AML-193 (cell line): Measurements from ENCODE around the gene PPHLN1.

Experiments used
- DNase-seq, 2 experiments: peaks; one replicate each; lab custom pipeline; 2025; lab: John Stamatoyannopoulos, UW

The PPHLN1 gene

DNA sequence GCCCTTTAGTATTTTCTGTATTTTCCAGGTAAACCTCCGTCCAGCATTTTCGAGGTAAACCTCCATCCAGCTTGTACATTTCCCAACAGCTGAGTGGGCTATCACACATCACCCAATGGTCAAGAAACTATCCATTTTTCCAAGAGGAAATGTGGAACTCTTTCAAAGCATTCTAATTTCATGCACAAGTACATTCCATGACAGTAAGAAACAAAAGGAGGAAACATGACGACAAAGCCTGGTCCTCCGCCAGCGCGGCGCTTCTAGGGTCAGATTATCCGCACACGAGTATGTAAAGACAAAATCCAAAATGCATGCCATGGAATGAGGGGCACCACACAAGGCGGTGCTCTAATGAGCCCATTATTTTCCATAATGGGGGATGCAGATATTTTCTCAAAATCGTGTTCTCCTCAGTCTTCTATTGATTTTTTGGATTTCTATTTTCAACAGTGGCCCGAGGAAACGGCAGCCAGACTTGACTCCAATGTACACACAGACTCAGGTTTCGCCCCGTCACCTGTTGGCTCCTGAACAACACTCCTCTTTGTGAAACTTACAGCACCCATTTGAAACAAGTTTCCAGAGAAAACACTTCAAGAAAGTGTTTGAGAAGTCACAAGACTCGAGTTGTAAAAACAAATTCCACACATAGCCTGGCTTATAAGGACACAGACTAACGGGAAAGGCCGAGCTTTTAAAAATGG is 156.2 kb downstream of the PPHLN1 start:
- no peak for DNase-seq

GRCh38 chr12:42482748-42483520 is 157.0 kb downstream of the PPHLN1 start:
- DNase-seq, result no peak

DNA sequence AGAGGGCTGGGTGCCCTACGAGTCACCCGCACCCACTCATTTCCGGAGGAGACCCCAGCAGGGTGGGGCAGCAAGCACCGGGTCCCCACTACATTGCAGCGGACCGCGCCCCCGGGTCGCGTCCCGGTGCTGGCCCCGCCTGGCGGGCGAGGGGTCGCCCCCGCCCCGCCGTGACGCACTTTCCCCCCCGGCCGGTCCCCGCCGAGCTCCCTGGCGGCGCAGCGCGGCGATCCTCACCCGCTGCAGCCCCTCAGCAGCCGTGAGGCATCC is 157.5 kb downstream of the PPHLN1 start:
- DNase-seq, result no peak

DNA sequence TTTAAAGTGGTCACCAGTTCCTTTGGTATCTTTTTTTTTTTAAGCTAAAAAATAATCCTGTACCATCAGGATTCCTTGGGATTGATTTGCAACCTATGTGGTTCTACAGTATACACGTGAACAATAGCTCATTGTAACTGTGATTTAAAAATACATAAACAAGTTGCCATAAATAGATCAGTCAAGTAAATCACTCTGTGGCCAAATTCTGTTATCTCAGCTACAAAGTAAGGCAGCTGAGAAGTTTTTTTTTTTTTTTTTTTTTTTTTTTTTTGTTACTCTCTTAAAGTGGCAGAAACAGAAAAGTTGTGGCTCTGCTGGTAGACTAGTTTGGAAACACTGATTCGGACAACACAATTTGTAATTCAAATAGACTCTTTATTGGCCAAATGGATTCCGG is 159.0 kb downstream of the PPHLN1 start:
- no peak for DNase-seq

- DNase-seq, result no peak
These were observed 159.9 kb downstream of the PPHLN1 start for GRCh38 chr12:42485823-42486222.

DNA sequence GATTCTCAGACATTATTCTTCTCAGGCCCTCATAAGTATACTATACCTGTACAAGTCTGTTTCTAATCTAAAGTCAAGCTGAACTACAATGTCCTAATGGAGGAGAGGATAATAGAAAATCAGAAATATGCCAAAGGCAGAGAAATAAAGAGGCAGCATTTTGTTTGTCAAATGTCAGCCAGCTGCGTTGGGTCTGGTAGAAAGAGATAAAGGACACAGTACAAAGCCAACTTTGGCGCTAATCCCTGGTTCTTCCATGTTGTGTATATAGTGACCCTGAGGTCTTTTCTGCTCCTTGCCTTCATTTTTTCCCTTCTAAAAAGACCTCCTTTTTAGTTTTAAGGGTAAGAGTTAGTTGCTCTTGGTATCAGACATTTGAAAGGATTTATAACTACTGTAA is 160.4 kb downstream of the PPHLN1 start:
- no peak for DNase-seq

DNA sequence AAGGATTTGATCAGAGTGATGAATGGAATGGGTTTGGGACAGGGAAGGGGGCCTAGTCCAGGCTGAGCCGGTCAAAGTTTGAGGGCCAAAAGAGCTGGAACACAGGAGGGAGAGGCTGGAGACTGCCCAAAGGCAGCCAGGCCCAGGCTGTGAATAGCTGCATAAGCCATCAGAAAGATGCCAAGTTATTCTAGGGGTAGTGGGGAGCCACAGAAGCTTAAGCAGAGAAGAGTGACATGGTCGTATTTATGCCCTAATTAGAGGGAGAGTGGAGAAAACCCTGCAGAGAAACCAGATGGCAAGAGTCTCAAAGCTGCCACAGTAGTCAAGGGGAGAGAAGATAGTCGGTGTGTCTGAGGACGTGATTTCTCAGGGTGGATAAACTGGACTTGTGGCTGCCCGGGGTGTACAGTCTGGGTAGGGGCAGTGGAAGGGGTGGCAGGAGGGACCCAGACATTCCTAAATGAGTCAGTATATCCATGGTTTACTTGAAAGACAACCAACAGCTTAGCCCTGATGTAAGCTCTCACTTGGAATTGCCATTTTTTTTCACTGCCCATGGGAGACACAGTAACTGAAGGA is 164.4 kb downstream of the PPHLN1 start:
- no peak for DNase-seq
